K562 (cell line): Measurements from ENCODE around the gene TLE3. TPM values are rescaled to one million over a fixed set of nuclear protein-coding genes. Genes with fewer than 3 reads are reported as not detected.

Experiments
- ATAC-seq: fragments of 200-7000 bp; cut with Tn5 transposase; 3 replicates; pipeline ENCODE4 v1.9.1; 2020; ENCODE audit warnings: moderate library complexity
- BruUV-seq: library from RNA; stranded (reverse); fragments of 400-500 nt; replicated peaks from 2 replicates; lab custom pipeline; 2021; lab: Mats Ljungman, UMichigan
- CTCF ChIA-PET: fragments of 300-600 bp; formaldehyde crosslinking; extraction: SDS; loops from one replicate; lab custom pipeline; 2021; ENCODE audit warnings: low intra/inter-chr PET ratio; lab: Yijun Ruan, JAX
- POLR2A ChIA-PET: fragments of 300-600, 350-650 bp; sonication (Branson Sonifier 250); formaldehyde crosslinking; extraction: SDS; loops from one replicate; lab custom pipeline; 2021; ENCODE audit warnings: antibody characterized with exemption, inconsistent platforms; lab: Yijun Ruan, JAX
- DNase-seq, 4 experiments: peaks; one replicate each; pipeline versions ENCODE4 v3.0.0 to v3.0.0-alpha.2; 2011 to 2018; ENCODE audit warnings: low spot score in 3 of 4, mixed read lengths in 3 of 4; ENCODE audit errors: extremely low read depth in 1 of 4
- FAIRE-seq: peaks from 2 replicates; lab custom pipeline; 2011; peaks lifted over from hg19 to GRCh38; lab: Jason Lieb, UNC
- H2AFZ ChIP-seq: 2 replicates; pipeline ENCODE4 v1.6.0; 2011; ENCODE audit warnings: low read depth, low read length, control low read depth, inconsistent platforms
- H3K27ac ChIP-seq: fragments of 200-600 bp; 3 replicates; pipeline ENCODE4 v1.8.0; 2011; ENCODE audit warnings: low read depth, mild to moderate bottlenecking, control low read depth, inconsistent platforms, low read length, moderate library complexity, mixed read lengths; ENCODE audit errors: extremely low read depth
- H3K27me3 ChIP-seq, 2 experiments: fragments of 300-600 bp in 1 of 2; 2 replicates in 1 of 2; 3 replicates in 1 of 2; pipeline versions ENCODE4 v1.6.0 to v1.8.0; 2011; ENCODE audit warnings: inconsistent platforms in 2 of 2, low read length in 2 of 2, mild to moderate bottlenecking in 1 of 2, mixed read lengths in 1 of 2, moderate library complexity in 1 of 2; ENCODE audit not compliant: control insufficient read depth in 2 of 2, insufficient read depth in 2 of 2
- H3K36me3 ChIP-seq: fragments of 300-600 bp; 3 replicates; pipeline ENCODE4 v1.8.0; 2011; ENCODE audit warnings: mild to moderate bottlenecking, low read length, inconsistent platforms; ENCODE audit not compliant: control insufficient read depth, insufficient read depth
- H3K4me1 ChIP-seq, 2 experiments: fragments of 200-600 bp in 1 of 2; replicated peaks in 1 of 2; 2 replicates in 1 of 2; 3 replicates in 1 of 2; pipeline versions ENCODE4 v1.5.1 to v1.8.0; 2011; ENCODE audit warnings: inconsistent platforms in 2 of 2, low read length in 2 of 2, mild to moderate bottlenecking in 1 of 2, mixed read lengths in 1 of 2, moderate library complexity in 1 of 2; ENCODE audit not compliant: control insufficient read depth in 2 of 2, insufficient read depth in 2 of 2
- H3K4me2 ChIP-seq: 2 replicates; pipeline ENCODE4 v1.6.1; 2011; ENCODE audit warnings: low read length, control low read depth, inconsistent platforms, mixed read lengths; ENCODE audit not compliant: insufficient read depth
- H3K4me3 ChIP-seq: fragments of 200-600 bp; sonication (generic), shearing (Covaris generic); 2 replicates; pipeline ENCODE4 v1.5.1; 2016; ENCODE audit warnings: control low read depth, inconsistent platforms
- H3K79me2 ChIP-seq: fragments of 200-600 bp; 3 replicates; pipeline ENCODE4 v1.8.0; 2011; ENCODE audit warnings: low read length, inconsistent platforms; ENCODE audit not compliant: control insufficient read depth, insufficient read depth
- H3K9ac ChIP-seq, 2 experiments: 2 replicates each; pipeline versions ENCODE4 v1.6.0 to v1.6.1; 2011; ENCODE audit warnings: low read depth in 2 of 2, low read length in 2 of 2, control low read depth in 1 of 2, inconsistent platforms in 1 of 2, mild to moderate bottlenecking in 1 of 2, mixed read lengths in 1 of 2; ENCODE audit not compliant: insufficient read depth in 1 of 2
- H3K9me1 ChIP-seq: one replicate; pipeline ENCODE4 v1.6.0; 2011; ENCODE audit warnings: inconsistent platforms, mild to moderate bottlenecking, low read length, moderate library complexity; ENCODE audit not compliant: control insufficient read depth, insufficient read depth
- H3K9me3 ChIP-seq: replicated peaks from 2 replicates; pipeline ENCODE4 v1.5.1; 2011; ENCODE audit warnings: low read depth, low read length, inconsistent platforms; ENCODE audit not compliant: control insufficient read depth, insufficient read depth
- H4K20me1 ChIP-seq: replicated peaks from 2 replicates; pipeline ENCODE4 v1.6.1; 2011; ENCODE audit warnings: low read length, inconsistent platforms, mixed read lengths; ENCODE audit not compliant: control insufficient read depth, insufficient read depth
- ATF7 ChIP-seq: fragments of 450-650 bp; IDR thresholded peaks from 2 replicates; pipeline ENCODE4 v1.7.1; 2014; ENCODE audit warnings: mild to moderate bottlenecking, moderate library complexity
- CHCHD3 ChIP-seq: fragments of 250-450 bp; sonication (Bioruptor Pico); IDR thresholded peaks from 2 replicates; pipeline ENCODE4 v2.1.2; 2022; ENCODE audit warnings: mild to moderate bottlenecking
- CHD4 ChIP-seq: fragments of 200-600 bp; sonication (generic); IDR thresholded peaks from 3 replicates; pipeline ENCODE4 v1.6.1; 2012; ENCODE audit warnings: low read depth, mild to moderate bottlenecking, mixed read lengths, low read length, inconsistent platforms; ENCODE audit not compliant: insufficient read depth, insufficient replicate concordance, poor library complexity, severe bottlenecking
- L3MBTL2 ChIP-seq: fragments of 450-650 bp; IDR thresholded peaks from 2 replicates; pipeline ENCODE4 v1.6.1; 2016; ENCODE audit warnings: mild to moderate bottlenecking, moderate library complexity
- MCM2 ChIP-seq: fragments of 450-650 bp; IDR thresholded peaks from 2 replicates; pipeline ENCODE4 v1.6.1; 2017; ENCODE audit warnings: low read depth, mild to moderate bottlenecking
- ZNF212 ChIP-seq: fragments of 450-650 bp; formaldehyde crosslinking; IDR thresholded peaks from 2 replicates; pipeline ENCODE4 v1.4.0; 2020; ENCODE audit warnings: mild to moderate bottlenecking
- WGBS: fragments of 100-300 bp; shearing (Covaris generic); methylation state at CpG from one replicate; pipeline ENCODE4 v1.1.6; 2016; ENCODE audit warnings: low coverage, mixed read lengths; ENCODE audit not compliant: insufficient coverage; ENCODE audit errors: missing lambda C conversion rate; 5-methylcytosine and 5-hydroxymethylcytosine counted together
- in situ Hi-C: fragments of 300-500 bp; cut with MboI; formaldehyde crosslinking; loops from 4 replicates; pipeline ENCODE4 v1.15.0; 2018; ENCODE audit warnings: inconsistent platforms, mixed read lengths
- intact Hi-C: fragments of 100-400 bp; cut with micrococcal nuclease; formaldehyde crosslinking; loops from 2 replicates; pipeline ENCODE4 v1.14.2; 2022
- polyA plus RNA-seq, 8 experiments: library from polyadenylated mRNA; depleted of rRNA in 4 of 8; stranded (reverse) in 5 of 8; unstranded in 3 of 8; fragments of >200 nt; fragmentation: Nextera tagmentation in 2 of 8; fragmentation: Illumina TruSeq in 1 of 8; extraction: Ambion mirVana in 2 of 8; extraction: Trizol in 1 of 8; gene quantifications; 2 replicates each; pipeline versions ENCODE4 v1.2.1 to v1.2.3, GENCODE V29; 2011 to 2014; ENCODE audit warnings: inconsistent platforms in 1 of 8, missing spikeins in 1 of 8
- total RNA-seq, 7 experiments: library from RNA; depleted of rRNA in 6 of 7; stranded (reverse); fragments of >200 nt in 6 of 7; fragmentation: Illumina TruSeq in 2 of 7; extraction: Trizol in 2 of 7; gene quantifications; 2 replicates each; pipeline versions ENCODE4 v1.2.1 to v1.2.3, GENCODE V29; 2011 to 2021; ENCODE audit warnings: low replicate concordance in 1 of 7
- TF ChIP-seq, protein P1 (sequence below), 2 experiments: fragments of 250-450 bp in 1 of 2; fragments of 450-650 bp in 1 of 2; sonication (Bioruptor Pico) in 1 of 2; IDR thresholded peaks; 2 replicates each; pipeline versions ENCODE4 v1.6.1 to v1.8.0; 2016 to 2021; ENCODE audit warnings: mild to moderate bottlenecking in 2 of 2, moderate library complexity in 2 of 2, missing compliant biosample characterization in 1 of 2, missing genetic modification characterization in 1 of 2

The TLE3 gene
- total and polyA plus RNA-seq, 9 of the 15 experiments (the other 6 are each of a cell fraction or from before 2014, with no cell fraction given) = 1.5 to 84.2 (median 14.1) TPM

DNA sequence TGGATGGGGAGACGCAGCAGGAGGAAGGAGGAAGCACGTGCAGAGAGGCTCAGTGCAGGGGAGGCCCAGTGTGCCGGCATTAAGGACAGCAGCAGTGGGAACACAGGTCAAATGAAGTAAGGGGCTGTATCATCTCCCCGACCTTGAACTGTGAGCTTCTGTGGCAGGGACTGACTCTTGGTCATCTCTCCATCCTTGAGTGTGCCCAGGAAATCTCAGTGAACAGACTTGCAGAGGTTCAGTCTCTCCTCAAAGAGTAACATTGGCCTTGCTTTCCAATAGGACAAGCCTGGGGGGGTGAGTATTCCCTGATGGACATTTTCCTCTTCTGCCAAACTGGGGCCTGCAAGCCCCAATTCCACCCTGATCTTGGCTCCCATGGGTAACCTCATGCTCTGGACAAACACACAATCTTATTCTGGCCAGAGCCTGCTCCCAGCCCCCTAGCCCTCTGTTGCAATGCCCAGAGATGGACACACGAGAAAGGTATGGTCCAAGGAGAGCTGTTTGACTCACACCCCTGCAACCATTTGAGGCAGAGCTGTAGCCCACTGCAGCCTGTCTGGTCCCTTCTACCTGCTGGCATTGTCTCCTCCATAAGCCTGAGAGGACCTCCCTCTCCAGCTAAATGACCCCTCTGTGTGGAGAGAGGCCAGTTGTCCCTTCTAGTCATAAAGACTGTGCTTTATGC is 50.9 kb downstream of the TLE3 start:
- intact Hi-C loops (no loop called here), in situ Hi-C loops (no loop called here)
- Histone ChIP-seq H3K4me1 (peaks cover 0 to 3% of the 10 kb centered on the region in 2 experiments; a peak in 1 of 5 replicates), H3K9me3 (no peaks in the 10 kb centered on the region), H3K9ac (no peak overlapping the region), H3K9me1 (peaks cover 4% of the 10 kb centered on the region), H2AFZ (no peak overlapping the region), H4K20me1 (no peaks in the 10 kb centered on the region), H3K27ac (no peak overlapping the region), H3K4me2 (no peak overlapping the region), H3K36me3 (peaks cover 37% of the 10 kb centered on the region; the same call in 2 of the 3 replicates), H3K79me2 (no peaks in the 10 kb centered on the region), H3K4me3 (no peak overlapping the region), H3K27me3 (no peaks in the 10 kb centered on the region)
- ChIA-PET POLR2A (interaction anchor here (0.6 to 1.8 kb wide), 7 partner anchors 9 to 137 kb away, joined by 3 to 9 read pairs (median 3); no protein-coding TSS in a partner anchor), CTCF (no interaction called here)
- no peak for FAIRE-seq
- BruUV-seq = no TSS peak
- WGBS = 55% methylated on average over 5 of the region's 5 CpGs
- TF ChIP-seq, protein P1, sequence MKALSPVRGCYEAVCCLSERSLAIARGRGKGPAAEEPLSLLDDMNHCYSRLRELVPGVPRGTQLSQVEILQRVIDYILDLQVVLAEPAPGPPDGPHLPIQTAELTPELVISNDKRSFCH (CRISPR knock-in tag; IDR thresholded peaks at IDR 0.05) = no peak
- TF ChIP-seq, protein P1 (tag; IDR thresholded peaks at IDR 0.05) = no peak
- no peak for TF ChIP-seq CHD4
- no peak for TF ChIP-seq MCM2
- TF ChIP-seq L3MBTL2 = no peak
- no peak for TF ChIP-seq CHCHD3 (CRISPR knock-in tag)
- TF ChIP-seq ATF7 = no peak
- TF ChIP-seq ZNF212 = no peak
- DNase-seq = no peak
- ATAC-seq = peak; percentile 47
